Fibroblast of mammary gland (primary cell): ENCODE data around the gene PTBP2.

Experiments used
- DNase-seq: peaks from one replicate; pipeline ENCODE4 v3.0.0-alpha.2; 2010; ENCODE audit warnings: low read depth
- H3K4me3 ChIP-seq: 2 replicates; pipeline ENCODE4 v1.5.1; 2011; ENCODE audit warnings: low read depth, mild to moderate bottlenecking, low read length, moderate library complexity; ENCODE audit not compliant: control insufficient read depth
- TF ChIP-seq, protein P1 (sequence below): conservative IDR thresholded peaks from 2 replicates; pipeline ENCODE4 v1.5.1; 2011; ENCODE audit warnings: low read depth, low read length, inconsistent platforms; ENCODE audit not compliant: control insufficient read depth, insufficient read depth

PTBP2 gene

DNA sequence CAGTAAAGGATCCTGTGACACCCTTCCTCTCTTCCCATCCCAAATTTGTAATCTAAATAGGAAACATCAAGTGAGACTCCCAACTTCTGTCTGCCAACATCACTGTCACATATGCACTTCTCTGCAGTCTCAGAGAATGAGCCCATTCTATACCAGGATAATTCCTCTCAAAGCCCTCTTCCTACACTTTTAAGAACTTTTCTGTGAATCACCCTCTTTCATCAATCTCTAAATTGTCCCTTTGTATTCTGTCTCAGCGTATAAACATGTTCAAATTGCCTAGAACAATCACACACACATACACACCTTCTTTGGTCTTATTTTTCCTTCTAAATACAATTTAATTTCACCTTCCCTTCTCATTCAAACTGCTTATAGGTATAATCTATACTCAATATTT, 111.8 kb downstream of the PTBP2 start:
- no peak for DNase-seq
- TF ChIP-seq, protein P1, sequence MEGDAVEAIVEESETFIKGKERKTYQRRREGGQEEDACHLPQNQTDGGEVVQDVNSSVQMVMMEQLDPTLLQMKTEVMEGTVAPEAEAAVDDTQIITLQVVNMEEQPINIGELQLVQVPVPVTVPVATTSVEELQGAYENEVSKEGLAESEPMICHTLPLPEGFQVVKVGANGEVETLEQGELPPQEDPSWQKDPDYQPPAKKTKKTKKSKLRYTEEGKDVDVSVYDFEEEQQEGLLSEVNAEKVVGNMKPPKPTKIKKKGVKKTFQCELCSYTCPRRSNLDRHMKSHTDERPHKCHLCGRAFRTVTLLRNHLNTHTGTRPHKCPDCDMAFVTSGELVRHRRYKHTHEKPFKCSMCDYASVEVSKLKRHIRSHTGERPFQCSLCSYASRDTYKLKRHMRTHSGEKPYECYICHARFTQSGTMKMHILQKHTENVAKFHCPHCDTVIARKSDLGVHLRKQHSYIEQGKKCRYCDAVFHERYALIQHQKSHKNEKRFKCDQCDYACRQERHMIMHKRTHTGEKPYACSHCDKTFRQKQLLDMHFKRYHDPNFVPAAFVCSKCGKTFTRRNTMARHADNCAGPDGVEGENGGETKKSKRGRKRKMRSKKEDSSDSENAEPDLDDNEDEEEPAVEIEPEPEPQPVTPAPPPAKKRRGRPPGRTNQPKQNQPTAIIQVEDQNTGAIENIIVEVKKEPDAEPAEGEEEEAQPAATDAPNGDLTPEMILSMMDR: no peak
- no peak overlapping the region for H3K4me3 ChIP-seq

DNA sequence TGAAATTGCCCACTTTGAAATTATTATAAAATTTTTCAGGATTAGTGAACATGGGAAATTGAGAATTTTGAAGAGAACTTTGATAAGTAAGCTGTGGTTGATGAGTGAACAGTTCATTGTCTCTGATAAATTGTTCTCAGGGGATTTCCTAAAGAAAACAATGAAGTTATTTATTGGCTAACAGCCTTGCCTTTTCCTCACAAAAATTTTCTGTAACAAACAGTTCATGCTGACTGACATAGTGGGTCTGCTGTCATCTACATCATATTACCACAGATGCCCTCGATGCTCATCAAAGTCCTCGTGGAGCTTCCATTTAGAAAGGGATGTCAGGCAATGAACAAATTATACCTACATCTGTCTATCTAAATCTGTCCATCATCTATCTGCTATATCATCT, 113.4 kb downstream of the PTBP2 start:
- H3K4me3 ChIP-seq: no peak overlapping the region
- TF ChIP-seq, protein P1: no peak
- no peak for DNase-seq

DNA sequence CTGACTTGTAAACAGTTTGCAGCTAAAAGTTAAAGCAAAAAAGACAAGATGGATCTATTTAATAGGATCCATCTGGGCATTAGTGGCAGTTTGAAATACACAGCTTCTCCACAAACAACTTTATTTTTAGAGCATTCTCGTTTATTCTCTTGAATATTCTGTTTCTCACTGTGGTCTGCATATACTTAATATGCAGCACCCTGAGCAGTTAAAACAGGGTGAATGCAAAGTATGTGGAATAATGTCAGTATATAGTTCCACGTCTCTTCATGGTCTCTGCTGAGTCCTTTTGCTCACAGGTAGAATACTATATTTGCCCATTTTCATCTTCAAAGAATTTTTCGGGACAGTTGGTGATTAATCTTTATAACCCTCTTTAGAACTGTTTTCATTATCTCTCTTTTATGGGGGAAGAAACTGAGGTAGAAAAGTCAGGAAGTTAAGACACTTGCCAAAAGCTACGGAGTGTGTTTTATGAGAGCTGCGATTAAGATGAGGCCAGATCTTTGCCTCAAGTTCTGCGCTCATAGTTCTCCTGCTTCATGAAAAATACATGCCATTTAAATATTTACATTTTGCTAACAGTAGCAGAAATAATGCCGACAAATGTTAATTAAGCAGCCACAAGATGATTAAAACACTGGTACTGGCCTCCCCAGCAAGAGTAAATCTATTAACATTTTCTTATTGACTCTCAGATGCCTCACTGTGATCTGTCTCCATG, 115.6 kb downstream of the PTBP2 start:
- TF ChIP-seq, protein P1: no peak
- DNase-seq: no peak
- no peak overlapping the region for H3K4me3 ChIP-seq

- no peak overlapping the region for H3K4me3 ChIP-seq
- DNase-seq: no peak
- TF ChIP-seq, protein P1: no peak
Measured at GRCh38 chr1:96837781-96838216, 116.2 kb downstream of the PTBP2 start.

DNA sequence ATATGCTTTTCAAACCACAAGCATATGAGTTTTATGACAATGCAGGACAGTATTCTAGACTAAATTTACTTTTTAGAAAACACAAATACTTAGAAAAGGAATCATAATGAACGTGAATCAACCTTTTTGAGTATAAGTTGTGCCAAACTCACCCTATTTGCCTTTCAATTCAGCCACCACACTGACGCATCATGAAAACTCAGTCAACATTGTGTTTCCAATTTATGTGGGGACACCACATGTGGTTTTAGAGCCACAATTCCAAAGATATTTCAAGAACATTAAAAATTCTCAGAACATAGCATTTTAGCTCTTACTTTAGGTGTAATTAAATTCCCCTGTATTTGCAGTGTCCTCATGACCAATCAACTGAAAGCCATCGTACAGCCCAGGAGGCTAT, 118.8 kb downstream of the PTBP2 start:
- no peak for DNase-seq
- no peak overlapping the region for H3K4me3 ChIP-seq
- TF ChIP-seq, protein P1: no peak

GRCh38 chr1:96842215-96842614, 120.6 kb downstream of the PTBP2 start:
- H3K4me3 ChIP-seq: no peak overlapping the region
- TF ChIP-seq, protein P1: peak; percentile 50
- DNase-seq: peak; percentile 28
